Measurements from ENCODE around the gene TUSC2. TPM values are rescaled to one million over a fixed set of nuclear protein-coding genes. Genes with fewer than 3 reads are reported as not detected.

Gene TUSC2
- total and polyA plus RNA-seq, 10 donors = 19.4 to 36.5 (median 24.4) TPM

GRCh38 chr3:50298836-50299637, 29.0 kb downstream of the TUSC2 start, which contains the start of the genes HYAL3 and NAA80:
TSS of gene HYAL3 (minus strand) at chr3:50299405. CDS start at chr3:50295602, 3,803 bp downstream.
TSS of gene NAA80 (minus strand) at chr3:50299405. CDS start at chr3:50297463, 1,942 bp downstream.
- Histone ChIP-seq H3K27me3 (replicated peaks in 1 of 7) (no peaks in the 10 kb centered on the region), H3K4me1 (peaks cover 18 to 65% (median 42%) of the 10 kb centered on the region in 6 donors), H3K9me3 (no peaks in the 10 kb centered on the region), H3K27ac (peak within 1 kb of the TSS; percentile 84 to 98 (median 94)), H3K4me3 (peak within 1 kb of the TSS; percentile 47 to 90 (median 60)), H3K36me3 (peaks cover 0 to 10% (median 0%) of the 10 kb centered on the region in 6 donors)
- 0 to 1% (median 0%) methylated on average over 21 to 61 of the region's 61 CpGs for WGBS, 5 donors
- TF ChIP-seq POLR2A (IDR thresholded peaks at IDR 0.05) (peak; percentile 69 to 91 (median 72)), POLR2AphosphoS5 (IDR thresholded peaks at IDR 0.05) (peak; percentile 97 to 99 (median 98)), CTCF (IDR thresholded peaks at IDR 0.05 in 8 of 11, conservative IDR thresholded peaks at IDR 0.05 in 3 of 11) (peak; percentile 38 to 80 (median 70))
- intact Hi-C loops (cut with DNase I; ENCODE audit: low total_unique reads) = no loop called here
- DNase-seq = peak; percentile 100

GRCh38 chr3:50297896-50298725, 29.9 kb downstream of the TUSC2 start:
- H3K27ac ChIP-seq = peak overlapping the region; percentile 84 to 98 (median 94)
- intact Hi-C loops (cut with DNase I; ENCODE audit: low total_unique reads) = no loop called here
- TF ChIP-seq CTCF (IDR thresholded peaks at IDR 0.05 in 8 of 11, conservative IDR thresholded peaks at IDR 0.05 in 3 of 11) (no peak), POLR2A (IDR thresholded peaks at IDR 0.05) (no peak), POLR2AphosphoS5 (IDR thresholded peaks at IDR 0.05) (no peak)

GRCh38 chr3:50297384-50297775, 30.6 kb downstream of the TUSC2 start:
- TF ChIP-seq CTCF (IDR thresholded peaks at IDR 0.05 in 8 of 11, conservative IDR thresholded peaks at IDR 0.05 in 3 of 11) (no peak), POLR2A (IDR thresholded peaks at IDR 0.05) (no peak), POLR2AphosphoS5 (IDR thresholded peaks at IDR 0.05) (no peak)
- no peaks in the 10 kb centered on the region for H3K27me3 ChIP-seq (replicated peaks in 1 of 7)
- peak overlapping the region in 1 of 8 donors; percentile 90 for H3K4me3 ChIP-seq
- WGBS, 5 donors = 80 to 93% (median 85%) methylated on average over 1 to 2 of the region's 2 CpGs; no CpG with 5 or more reads in 1 of the 5 donors
- H3K27ac ChIP-seq = peak overlapping the region in 4 of 8 donors; percentile 90 to 98 (median 96)
- peaks cover 0 to 10% (median 0%) of the 10 kb centered on the region in 6 donors for H3K36me3 ChIP-seq
- intact Hi-C loops (cut with DNase I; ENCODE audit: low total_unique reads) = no loop called here
- peak; percentile 81 for DNase-seq
- H3K9me3 ChIP-seq = no peaks in the 10 kb centered on the region
- peaks cover 23 to 61% (median 44%) of the 10 kb centered on the region in 6 donors for H3K4me1 ChIP-seq

More at GRCh38 chr3:50297896-50298725, 29.9 kb downstream of the TUSC2 start:
- WGBS, 5 donors = 22 to 42% (median 32%) methylated on average over 9 of the region's 9 CpGs
- Histone ChIP-seq H3K36me3 (peaks cover 0 to 10% (median 0%) of the 10 kb centered on the region in 6 donors), H3K9me3 (no peaks in the 10 kb centered on the region), H3K4me1 (peaks cover 19 to 60% (median 41%) of the 10 kb centered on the region in 6 donors), H3K27me3 (replicated peaks in 1 of 7) (no peaks in the 10 kb centered on the region), H3K4me3 (peak overlapping the region; percentile 47 to 90 (median 60))
- DNase-seq = peak; percentile 87
